Tibial nerve (tissue), 3 donors: ENCODE data around the gene IL17A.

ENCODE experiments used
- POLR2A ChIP-seq, 2 donors: fragments of 450-650 bp; IDR thresholded peaks; one replicate each; pipeline ENCODE4 v1.6.1; 2017; ENCODE audit warnings: antibody characterized with exemption in 2 of 2, mild to moderate bottlenecking in 2 of 2, moderate library complexity in 2 of 2
- TF ChIP-seq, protein P1 (sequence below), 5 experiments: fragments of 200-600 bp in 3 of 5; fragments of 450-650 bp in 2 of 5; sonication (generic) in 3 of 5; IDR thresholded peaks; one replicate each; pipeline ENCODE4 v1.5.1; 2016 to 2019; ENCODE audit warnings: antibody characterized with exemption in 5 of 5, mild to moderate bottlenecking in 3 of 5, moderate library complexity in 2 of 5

DNA sequence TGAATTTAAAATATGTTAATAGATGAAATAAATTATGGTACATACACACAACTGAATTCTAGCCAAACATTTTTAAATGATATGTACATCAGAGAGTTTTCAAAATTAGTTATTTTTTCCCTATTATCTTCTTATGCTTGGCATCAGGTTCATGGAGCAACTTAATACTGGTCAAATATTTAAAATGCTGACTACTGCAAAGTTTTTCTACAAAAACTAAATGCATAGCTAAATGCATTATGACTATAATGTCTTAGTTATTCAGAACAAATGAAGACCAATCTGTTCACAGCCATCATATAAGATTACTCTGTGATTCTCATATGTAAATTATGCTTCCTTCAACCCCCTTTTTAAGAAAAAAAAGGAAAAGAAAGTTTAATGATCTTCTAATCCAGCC, 8.2 kb upstream of the IL17A start:
- TF ChIP-seq, protein P1, sequence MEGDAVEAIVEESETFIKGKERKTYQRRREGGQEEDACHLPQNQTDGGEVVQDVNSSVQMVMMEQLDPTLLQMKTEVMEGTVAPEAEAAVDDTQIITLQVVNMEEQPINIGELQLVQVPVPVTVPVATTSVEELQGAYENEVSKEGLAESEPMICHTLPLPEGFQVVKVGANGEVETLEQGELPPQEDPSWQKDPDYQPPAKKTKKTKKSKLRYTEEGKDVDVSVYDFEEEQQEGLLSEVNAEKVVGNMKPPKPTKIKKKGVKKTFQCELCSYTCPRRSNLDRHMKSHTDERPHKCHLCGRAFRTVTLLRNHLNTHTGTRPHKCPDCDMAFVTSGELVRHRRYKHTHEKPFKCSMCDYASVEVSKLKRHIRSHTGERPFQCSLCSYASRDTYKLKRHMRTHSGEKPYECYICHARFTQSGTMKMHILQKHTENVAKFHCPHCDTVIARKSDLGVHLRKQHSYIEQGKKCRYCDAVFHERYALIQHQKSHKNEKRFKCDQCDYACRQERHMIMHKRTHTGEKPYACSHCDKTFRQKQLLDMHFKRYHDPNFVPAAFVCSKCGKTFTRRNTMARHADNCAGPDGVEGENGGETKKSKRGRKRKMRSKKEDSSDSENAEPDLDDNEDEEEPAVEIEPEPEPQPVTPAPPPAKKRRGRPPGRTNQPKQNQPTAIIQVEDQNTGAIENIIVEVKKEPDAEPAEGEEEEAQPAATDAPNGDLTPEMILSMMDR (IDR thresholded peaks at IDR 0.05) = no peak
- TF ChIP-seq POLR2A (IDR thresholded peaks at IDR 0.05) = no peak
